GM21576 (cell line): ENCODE results near the gene DNMT3A.

Source experiments
- ATAC-seq: cut with Tn5 transposase; IDR thresholded peaks from one replicate; pipeline ENCODE4 v1.9.1; 2021; ENCODE audit warnings: mild to moderate bottlenecking, moderate library complexity; ENCODE audit not compliant: unreplicated experiment

The DNMT3A gene

DNA sequence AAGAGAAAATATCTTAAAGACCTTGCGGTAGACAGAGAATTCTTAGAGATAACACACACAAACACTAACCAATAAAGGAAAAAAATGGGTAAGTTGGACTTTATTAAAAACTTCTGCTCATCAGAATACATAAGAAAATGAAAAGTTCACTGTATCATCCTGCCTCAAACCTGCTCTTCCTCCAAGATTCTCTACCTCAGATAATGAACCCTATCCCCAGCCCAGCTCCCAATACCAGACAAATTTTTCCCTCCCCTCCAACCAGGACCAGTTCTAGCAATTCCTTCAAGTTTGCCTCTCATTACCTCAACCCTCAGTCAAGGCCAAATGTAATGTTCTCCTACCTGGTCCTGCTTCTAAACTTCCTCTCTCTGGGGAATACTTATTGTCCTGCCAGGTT lies 79.4 kb downstream of the DNMT3A start:
- ATAC-seq = no peak

DNA sequence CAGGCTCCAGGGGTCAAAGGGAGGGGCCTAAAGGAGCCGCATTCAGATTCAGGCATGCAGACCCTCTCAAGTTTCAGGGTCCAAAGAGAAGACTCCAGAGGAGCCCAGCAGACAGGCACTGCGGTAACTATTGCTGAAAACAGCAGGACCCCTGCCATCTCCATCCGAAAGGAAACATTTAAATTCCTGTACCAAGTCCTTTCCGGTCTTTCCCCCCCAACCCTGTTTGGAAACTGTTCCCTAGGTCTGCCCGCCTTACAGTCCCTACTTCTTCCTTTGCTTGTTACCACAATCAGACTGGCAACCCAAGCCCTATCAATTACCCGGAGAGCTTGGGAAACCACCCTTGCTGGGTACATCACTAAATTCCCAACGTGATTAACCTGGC lies 82.0 kb downstream of the DNMT3A start:
- no peak for ATAC-seq

DNA sequence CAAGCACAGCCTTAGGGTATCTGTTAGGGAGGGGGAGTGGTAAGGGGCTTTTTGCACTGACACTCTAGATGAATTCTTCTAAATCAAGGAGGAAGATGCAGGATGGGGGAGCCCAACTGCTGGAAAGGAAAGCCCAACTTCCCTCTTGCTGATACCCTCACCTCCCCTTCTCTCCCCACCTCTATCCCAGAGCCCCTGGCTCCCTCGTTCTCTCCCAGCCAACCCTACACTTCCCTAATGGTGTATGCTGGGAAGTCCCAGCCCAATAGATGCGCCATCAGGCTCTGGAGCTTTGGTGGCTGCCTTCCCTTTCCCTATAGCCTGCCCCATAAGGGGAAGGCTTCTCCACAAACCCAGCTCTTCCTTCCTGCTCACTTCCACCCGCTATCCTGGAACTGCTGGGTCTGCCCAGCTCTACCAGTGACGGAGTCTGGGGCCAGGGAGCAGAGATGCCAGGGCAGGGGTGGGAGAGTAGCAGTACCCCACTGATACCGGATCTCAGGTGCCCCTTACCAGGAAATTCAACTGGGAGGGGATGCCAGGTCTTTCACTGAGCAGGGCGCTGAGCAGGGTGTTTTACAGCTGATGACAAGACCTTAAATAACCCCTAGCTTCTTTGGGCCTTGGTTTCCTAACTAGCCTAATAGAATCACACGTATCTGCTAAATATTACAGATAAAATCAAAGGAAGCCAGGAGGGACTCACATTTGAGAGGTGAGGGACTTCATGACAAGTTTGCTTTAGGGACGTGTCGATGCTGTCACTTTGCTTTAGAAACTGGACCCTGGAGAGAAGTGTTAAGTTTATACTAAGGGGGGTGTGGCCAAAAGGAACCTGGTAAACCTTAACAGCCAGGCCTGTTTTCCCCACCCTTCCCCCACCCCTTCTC lies 82.6 kb downstream of the DNMT3A start:
- no peak for ATAC-seq

DNA sequence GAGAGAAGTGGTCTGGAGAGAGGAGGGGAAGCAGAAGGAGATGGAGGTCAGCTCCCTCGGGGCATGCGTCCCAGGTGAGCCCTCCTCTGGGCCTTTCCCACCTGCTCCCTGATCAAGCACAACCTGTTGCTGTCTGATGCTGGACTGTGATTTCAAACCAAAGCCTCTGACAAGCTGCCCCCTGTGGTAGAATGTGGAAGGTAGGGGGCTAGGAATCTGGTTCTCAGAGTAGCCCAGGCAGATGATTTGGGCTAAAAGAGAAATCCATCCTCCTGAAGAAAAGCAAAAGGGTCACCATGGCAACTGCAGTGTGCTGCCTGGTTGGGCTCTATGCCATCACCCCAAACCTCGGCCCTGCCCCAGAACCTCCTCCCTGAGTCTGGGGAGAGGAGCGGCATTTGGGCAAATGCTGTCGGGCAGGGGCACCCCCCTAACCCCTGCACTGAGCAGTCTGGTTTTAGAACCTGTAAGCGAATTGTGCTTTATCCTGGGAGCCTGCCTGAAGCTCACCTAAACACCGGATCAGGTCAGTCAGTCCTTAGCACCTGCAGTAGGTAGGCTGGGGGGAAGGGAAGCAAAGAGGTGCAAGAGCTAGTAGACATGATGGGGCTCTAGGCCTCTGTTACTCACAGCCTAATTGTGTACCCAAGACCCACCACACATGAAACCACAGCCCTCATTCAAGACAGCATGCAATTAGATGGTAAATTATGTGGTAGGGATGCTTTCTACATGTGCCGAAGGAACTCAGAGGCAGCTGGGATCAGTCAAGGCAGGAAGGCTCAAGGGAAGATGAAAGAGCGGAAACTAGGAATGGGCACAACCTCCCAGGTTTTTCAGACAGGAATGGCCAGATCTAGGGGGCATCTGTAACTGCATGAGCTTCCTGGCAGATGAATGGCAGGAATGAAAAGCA lies 83.5 kb downstream of the DNMT3A start:
- no peak for ATAC-seq

DNA sequence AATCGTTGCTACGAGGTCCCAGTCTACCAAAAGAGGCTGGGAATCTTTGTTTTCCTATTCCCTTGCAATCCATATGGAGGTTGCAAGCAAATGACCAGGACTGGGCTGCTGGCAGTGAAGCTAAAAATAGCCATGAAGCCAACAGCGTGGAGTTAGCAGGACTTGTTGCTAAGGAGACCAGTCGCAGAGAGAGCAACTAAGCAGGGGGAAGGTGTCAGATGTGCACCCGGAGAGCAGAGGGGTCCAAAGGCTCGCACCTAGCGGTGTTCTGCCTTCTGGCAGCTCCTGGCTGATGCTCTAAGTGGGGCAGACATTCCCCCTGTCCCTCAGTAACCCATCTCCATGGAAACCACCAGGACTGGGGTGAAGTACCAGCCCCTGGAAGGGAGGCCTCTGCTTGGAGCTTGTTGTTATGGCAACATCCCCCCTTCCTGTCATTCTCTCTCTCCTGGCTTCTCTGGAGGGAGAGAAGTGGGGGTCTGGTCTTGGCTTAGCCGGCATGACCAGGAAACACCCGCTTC lies 84.6 kb downstream of the DNMT3A start:
- no peak for ATAC-seq

DNA sequence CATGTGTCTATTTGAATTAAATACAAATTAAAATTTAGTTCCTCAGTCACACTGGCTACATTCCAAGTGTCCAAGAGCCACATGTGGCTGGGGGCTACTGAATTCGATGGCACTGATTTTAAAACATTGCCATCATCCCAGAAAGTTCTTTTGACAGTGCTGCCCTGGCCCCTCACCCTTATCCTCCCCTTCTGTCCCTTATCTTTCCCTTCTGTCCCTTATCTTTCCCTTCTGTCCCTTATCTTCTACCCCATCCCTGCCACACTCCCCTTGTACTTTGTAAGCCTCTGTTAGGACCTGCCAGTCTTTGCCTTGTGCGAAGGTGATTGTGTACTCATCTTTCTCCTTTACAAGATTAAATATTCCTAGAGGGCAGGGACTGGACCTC lies 85.2 kb downstream of the DNMT3A start:
- no peak for ATAC-seq

DNA sequence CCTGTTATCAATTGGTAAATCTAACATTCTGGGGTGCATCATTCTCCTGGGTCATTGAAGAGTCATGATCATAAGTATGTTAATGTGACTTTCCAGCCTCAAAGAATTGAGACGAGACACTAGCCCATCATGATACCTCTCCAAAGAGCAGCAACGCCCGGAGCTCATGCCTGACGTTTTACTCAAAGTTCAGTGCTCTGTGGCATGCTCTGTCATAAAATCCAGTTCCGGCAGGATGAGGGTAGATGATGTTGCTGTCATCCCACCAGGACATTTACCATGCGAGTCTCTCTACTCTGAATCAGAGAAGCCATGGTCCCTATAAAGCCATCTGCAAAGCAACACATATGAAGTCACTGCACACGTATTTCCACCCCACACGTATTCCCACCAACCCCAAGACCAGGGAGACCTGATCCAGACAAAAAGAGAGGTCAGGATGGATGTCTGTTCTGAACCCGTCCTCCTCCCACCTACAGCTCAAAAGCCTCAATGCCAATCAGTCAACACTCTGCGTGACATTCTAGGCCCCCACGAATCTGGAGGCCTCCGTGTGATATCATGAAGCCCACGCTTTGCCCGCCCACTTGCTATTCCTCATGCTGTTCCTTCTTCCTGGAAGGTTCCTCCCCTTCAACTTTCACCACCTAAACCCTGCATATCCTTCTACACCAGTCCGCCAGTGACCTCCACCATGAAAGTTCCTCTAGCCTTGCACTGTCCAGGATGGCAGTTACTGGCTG lies 85.8 kb downstream of the DNMT3A start:
- ATAC-seq = no peak

DNA sequence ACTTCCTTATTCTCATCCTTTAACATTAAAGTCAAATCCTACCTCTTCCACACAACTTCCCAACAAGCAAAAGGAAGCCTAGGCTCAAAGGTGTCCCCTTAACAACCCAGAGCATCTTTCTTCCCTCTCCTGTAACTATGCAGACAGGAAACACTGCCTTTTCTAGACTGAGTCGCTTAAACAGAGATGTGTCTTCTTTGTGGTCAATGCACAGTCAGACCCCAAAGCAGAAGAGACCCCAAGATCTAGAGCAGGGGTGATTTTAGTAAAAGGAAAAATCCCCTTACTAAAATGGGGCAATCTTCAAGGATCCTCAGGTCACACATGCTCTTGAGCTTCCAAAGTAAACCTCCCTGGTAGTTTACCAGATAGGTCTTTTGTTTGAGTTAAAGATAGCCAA lies 86.8 kb downstream of the DNMT3A start:
- ATAC-seq = no peak

DNA sequence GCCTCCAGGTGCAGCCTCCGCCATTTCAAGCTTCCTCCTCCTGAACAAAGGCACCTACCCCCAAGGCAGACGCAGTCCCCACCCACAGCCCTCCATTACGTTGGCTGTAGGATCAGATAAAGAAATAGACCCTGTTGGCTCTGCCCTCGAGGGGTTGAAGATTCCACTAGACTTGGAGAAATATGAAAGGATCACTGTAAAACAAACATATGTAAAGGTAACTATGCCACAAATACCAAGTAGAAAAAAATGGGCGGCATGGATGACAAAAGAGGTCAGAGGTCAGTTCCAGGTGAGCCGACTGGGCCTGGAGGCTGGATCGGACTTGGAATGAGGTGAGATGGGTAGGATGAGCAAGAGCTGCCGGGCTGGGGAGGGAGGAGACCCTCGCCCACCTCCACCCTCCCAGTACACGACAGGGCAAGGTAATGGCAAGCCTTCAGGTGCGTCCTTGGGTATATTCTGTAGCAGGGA lies 88.5 kb downstream of the DNMT3A start:
- no peak for ATAC-seq

DNA sequence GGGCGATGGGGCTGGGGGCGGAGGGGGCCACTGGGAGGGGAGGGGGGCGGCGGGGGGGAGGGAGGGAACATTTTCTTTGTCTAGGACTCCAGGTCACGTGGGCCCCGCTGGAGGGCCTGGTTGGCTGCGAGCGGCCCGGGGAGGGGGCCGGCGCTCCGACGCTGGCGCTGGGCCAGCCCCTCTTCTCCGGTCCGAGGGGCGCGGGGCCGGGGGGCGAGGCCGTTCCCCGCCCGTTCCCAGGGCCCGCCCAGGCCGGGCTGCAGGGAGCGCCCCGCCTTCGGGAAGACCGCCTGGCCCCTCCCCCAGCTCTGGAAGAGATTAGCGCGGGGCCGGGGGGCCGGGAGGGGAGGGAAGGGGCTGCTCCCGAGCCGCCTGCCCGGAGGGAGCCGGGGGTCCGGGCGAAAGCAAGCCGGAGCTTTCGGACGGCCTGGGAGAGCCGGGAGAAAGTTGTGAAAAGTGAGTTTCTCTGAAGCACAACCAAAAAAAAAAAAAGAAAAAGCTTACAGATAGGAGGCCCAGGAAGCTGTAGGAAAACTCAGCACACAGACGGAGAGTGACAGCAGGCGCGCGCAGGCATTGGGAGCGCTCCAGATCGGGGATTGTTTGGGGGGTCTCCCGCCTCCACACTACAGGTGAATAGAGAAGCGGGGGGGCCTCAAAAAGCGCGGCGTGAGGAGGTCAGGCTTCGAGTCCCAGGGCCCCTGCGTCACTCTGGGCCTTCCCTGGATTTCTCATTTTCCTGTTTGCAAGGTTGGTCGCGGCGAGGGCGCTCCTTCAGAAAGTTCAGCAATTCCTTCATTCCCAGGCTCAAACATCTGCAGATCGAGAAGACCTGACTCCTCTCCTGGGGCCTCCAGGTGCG lies 89.2 kb downstream of the DNMT3A start:
- no peak for ATAC-seq

DNA sequence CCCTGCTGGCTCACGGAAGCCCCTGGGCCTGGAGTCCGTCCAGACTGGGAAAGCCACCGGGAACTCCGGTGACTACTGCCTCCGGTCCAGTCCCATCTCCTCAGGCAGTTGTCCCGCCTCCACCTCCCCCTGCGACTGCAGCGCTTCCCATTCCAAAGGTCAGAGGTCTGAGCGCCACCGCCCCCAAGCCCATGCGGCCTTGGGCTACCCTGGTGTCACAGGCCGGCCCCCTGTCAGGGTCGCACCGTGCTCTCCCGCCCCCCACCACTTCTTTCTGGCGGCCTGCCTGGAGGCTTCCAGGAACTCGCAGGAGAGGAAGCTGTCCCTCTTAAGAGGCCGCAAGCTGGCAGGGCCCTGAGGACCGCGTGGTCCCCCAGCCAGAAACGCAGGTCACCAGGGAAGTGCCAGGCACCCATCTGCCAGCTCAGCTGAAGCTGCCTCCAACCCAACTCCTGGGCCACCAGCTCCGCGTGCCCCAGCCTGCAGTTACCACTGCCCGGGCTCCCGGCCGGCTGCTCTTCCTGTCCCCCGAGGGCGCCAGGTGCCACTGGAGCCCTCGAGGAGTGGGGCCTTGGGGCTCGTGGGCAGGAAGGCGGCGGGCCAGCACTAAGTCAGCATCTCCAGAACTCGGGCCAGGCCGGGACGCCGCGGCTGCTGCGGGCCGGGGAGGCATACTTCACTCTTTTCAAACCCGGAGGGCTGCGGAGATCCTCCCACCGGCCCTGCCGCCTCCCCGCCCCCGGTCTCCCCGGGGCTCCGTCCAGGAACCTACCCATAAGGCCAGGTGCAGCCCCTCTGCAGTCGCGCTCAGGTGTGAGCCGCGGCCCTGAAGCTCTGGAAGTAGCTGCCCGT lies 90.1 kb downstream of the DNMT3A start:
- no peak for ATAC-seq

DNA sequence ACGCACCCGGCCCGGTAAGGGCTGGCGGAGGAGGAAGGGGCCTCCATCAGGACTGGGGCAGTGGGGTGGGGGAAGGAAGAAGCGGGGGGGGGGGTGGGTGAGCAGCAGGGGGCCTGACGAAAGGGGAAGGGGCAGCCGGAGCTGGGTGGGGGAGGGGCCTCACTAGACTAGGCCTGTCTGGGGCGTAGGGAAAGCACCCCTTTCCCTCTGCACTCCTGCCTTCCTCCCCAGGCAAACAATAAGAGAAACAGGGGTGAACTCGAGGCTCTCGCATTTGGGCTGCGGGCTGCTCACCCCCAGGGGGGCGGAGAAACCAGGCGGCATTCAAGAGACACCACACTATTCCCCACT lies 90.7 kb downstream of the DNMT3A start:
- ATAC-seq = no peak

DNA sequence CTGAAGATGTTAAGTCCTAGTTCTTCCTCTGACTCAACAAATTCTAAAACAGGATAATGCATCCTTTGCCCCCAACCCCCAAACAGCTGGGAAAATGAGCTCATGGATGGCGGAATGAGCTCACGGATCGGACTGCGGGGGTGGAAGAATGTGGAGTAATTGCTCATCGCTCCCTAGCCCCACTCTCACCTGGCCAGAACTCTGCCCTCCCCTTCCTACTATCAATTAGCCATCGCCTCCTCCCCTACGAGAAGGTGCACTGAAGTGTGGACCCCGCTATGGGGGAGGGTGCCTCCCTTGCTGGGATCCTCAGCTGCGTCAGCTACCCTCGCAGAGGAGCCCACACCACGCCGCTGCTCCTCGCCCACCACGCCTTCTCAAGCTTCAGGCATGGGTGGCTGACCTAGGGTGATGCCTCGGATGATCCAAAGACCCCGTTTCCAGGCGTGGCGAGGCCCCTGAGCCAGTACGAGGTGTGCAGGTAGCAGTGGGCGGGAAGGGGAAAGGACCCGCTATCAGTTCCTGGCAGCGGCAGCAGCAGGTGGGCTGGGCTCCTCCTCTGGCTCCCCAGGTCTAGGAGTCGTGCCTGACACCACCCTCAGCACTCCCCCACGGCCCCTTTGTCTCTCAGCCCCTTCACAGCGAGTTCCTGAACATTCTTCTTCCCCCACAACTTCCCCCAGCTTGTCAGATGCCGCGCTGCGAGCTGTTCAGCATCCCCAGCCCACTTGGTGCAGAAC lies 91.2 kb downstream of the DNMT3A start:
- no peak for ATAC-seq

DNA sequence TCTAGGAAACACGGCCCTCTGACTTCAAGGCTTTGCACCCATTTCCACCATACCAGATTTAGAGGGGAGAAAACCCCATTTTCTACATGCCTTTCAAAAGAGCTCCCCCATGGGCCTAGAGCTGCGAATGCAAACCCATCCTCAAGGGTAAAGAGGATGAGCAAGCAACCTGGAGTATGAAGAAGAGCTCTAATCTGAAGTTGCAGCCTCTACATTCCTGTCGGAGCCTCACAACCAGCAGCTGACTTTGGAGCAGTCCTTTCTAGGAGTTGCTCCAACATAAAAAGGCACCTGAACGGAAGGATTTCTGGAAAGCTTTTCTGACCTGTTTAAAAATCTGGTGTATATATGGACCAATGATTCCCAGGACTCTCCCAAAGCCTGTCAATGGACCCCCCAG lies 91.9 kb downstream of the DNMT3A start:
- no peak for ATAC-seq

DNA sequence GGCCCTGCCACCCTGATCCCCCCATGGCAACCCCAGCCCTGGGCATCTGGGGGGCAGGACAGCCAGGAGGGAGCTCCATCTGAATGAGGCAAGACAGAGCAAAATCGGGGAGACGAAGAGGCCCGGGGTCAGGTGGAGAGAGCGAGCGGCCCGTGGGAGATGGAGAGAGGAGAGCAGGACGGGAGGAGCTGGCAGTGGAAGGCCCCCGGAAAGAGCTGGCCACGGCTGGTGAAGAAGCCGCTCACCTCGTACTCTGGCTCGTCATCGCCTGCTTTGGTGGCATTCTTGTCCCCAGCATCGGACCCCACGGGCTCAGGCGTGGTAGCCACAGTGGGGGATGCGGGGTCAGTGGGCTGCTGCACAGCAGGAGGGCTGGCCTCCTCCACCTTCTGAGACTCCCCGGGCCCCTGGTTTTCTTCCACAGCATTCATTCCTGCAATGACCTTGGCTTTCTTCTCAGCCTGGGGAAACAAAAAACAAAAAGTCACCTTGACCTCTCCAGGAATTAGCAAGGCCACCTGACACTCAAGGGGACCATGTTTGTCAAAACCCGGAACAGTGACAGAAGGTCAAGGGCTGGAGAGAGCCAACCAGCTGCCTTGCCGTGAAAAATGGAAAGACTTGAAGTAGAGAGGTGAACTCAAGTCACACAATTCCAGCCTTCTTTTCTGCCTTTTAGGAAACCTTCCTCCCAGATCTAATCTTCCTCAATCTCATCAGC lies 93.8 kb downstream of the DNMT3A start:
- no peak for ATAC-seq

DNA sequence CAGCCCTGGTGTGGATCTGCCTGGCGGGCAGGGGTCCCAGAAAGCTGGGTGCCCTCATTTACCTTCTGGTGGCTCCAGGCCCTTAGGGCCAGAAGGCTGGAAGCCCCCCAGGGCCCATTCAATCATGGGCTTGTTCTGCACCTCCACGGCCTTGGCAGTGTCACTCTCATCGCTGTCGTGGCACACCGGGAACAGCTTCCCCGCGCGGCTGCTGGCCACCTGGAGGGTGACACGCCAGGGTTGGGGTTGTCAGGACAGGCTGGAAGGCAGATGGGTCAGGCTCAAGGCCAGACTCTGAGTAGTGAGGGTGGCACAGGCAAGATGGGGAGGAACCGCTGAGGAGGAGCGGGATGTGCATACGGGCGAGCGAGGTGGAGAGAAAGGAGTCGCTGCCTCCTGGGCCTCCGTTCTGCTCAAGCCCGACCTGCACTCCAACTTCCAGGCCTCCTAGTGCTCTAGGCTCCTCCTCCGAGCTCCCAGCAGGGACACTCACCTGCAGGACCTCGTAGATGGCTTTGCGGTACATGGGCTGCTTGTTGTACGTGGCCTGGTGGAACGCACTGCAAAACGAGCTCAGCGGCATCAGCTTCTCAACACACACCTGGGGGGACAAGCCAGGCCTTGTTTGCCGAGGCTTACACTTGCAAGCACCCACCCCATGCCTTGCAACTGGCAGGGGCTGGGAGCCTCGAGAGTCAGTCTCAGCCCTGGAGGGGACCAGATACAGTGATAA lies 95.0 kb downstream of the DNMT3A start:
- no peak for ATAC-seq

DNA sequence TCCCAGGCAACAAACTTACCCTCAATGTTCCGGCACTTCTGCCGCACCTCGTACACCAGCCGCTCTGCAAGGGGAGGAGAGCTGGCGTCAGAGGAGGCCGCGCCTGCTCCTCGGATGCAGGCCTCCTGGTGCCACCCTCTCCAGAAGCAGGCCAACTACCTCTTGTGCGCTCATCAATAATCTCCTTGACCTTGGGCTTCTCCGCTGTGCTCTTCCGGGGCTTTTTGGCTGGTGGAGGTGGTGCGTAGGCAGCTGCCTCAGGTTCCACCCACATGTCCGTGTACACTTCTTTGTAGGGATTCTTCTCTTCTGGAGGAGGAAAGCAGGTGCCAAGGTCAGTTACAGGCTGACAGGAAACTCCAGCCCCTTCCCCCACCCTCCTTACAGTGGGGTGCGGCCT lies 95.7 kb downstream of the DNMT3A start:
- ATAC-seq = no peak
